Loucy (cell line): Measurements from ENCODE around the gene ATRIP.

Experiments used
- H2AFZ ChIP-seq: fragments of 200-600 bp; sonication (generic); 2 replicates; pipeline ENCODE4 v1.6.0; 2016; ENCODE audit warnings: antibody characterized with exemption, mild to moderate bottlenecking, low read length, moderate library complexity
- H3F3A ChIP-seq: fragments of 200-600 bp; 2 replicates; pipeline ENCODE4 v1.6.0; 2016; ENCODE audit warnings: antibody characterized with exemption, low read depth, mild to moderate bottlenecking
- H3K27me3 ChIP-seq: fragments of 200-600 bp; sonication (generic); 2 replicates; pipeline ENCODE4 v1.6.1; 2014; ENCODE audit warnings: low read length, mild to moderate bottlenecking; ENCODE audit not compliant: insufficient read depth, poor library complexity, severe bottlenecking
- H3K36me3 ChIP-seq: fragments of 200-600 bp; sonication (generic); 2 replicates; pipeline ENCODE4 v1.6.1; 2016; ENCODE audit warnings: low read length; ENCODE audit not compliant: insufficient read depth
- H3K4me1 ChIP-seq: fragments of 200-600 bp; sonication (generic); 2 replicates; pipeline ENCODE4 v1.5.1; 2014; ENCODE audit warnings: low read length, mild to moderate bottlenecking; ENCODE audit not compliant: insufficient read depth, poor library complexity, severe bottlenecking
- H3K4me2 ChIP-seq: fragments of 200-600 bp; sonication (generic); 2 replicates; pipeline ENCODE4 v1.6.0; 2014; ENCODE audit warnings: antibody characterized with exemption, low read length, low read depth, mild to moderate bottlenecking; ENCODE audit not compliant: poor library complexity, severe bottlenecking
- H3K4me3 ChIP-seq: fragments of 200-600 bp; sonication (generic); 2 replicates; pipeline ENCODE4 v1.5.1; 2014; ENCODE audit warnings: low read length, mild to moderate bottlenecking, mixed read lengths; ENCODE audit not compliant: poor library complexity, severe bottlenecking
- H3K79me2 ChIP-seq: fragments of 200-600 bp; sonication (generic); 2 replicates; pipeline ENCODE4 v1.6.1; 2014; ENCODE audit warnings: low read length; ENCODE audit not compliant: insufficient read depth
- H3K9ac ChIP-seq: fragments of 200-600 bp; sonication (generic); 2 replicates; pipeline ENCODE4 v1.6.0; 2014; ENCODE audit warnings: mild to moderate bottlenecking, low read depth, low read length, moderate library complexity; ENCODE audit not compliant: poor library complexity, severe bottlenecking
- H3K9me2 ChIP-seq: fragments of 200-600 bp; sonication (generic); replicated peaks from 2 replicates; pipeline ENCODE4 v1.6.1; 2016; ENCODE audit warnings: low read depth, low read length, mixed read lengths
- H3K9me3 ChIP-seq: fragments of 200-600 bp; sonication (generic); 2 replicates; pipeline ENCODE4 v1.6.1; 2014; ENCODE audit warnings: mild to moderate bottlenecking, antibody characterized with exemption, low read length, low read depth; ENCODE audit not compliant: insufficient read depth
- H4K20me1 ChIP-seq: fragments of 200-600 bp; sonication (generic); 2 replicates; pipeline ENCODE4 v1.6.0; 2014; ENCODE audit warnings: antibody characterized with exemption, low read length, mild to moderate bottlenecking; ENCODE audit not compliant: insufficient read depth, poor library complexity, severe bottlenecking
- CTCF ChIP-seq: fragments of 200-600 bp; sonication (generic); conservative IDR thresholded peaks from 2 replicates; pipeline ENCODE4 v1.5.1; 2014; ENCODE audit warnings: mild to moderate bottlenecking, antibody characterized with exemption, low read length
- EZH2phosphoT487 ChIP-seq: fragments of 200-600 bp; IDR thresholded peaks from 2 replicates; pipeline ENCODE4 v1.6.1; 2018; ENCODE audit warnings: antibody characterized with exemption, mild to moderate bottlenecking, moderate library complexity, borderline replicate concordance

Gene ATRIP

DNA sequence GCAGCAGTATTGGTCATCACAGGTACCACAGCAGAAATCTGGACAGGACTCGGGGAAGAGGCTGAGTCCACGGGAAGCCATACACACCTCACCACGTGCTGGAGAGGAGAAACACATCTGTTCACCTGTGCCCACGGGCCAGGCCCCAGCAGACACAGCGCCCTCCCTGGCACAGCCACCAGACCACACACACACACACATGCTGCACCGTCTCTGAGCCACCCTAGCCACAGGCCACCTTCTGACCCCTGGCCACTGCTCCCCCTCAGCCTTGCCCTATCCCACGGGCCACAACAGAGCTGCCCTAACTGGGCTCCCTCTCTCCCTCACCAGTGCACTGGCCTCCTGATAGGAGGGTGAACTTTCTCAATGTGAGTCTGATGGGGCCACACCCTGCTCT lies 54.7 kb downstream of the ATRIP start:
- H3K79me2 ChIP-seq = no peaks in the 10 kb centered on the region
- no peaks in the 10 kb centered on the region for H3K4me1 ChIP-seq
- no peak overlapping the region for H3K4me2 ChIP-seq
- H4K20me1 ChIP-seq = no peaks in the 10 kb centered on the region
- H3K9me3 ChIP-seq = no peaks in the 10 kb centered on the region
- no peaks in the 10 kb centered on the region for H3K36me3 ChIP-seq
- H3K4me3 ChIP-seq = no peak overlapping the region
- no peak overlapping the region for H3K9ac ChIP-seq
- H2AFZ ChIP-seq = no peak overlapping the region
- H3K27me3 ChIP-seq = no peaks in the 10 kb centered on the region
- TF ChIP-seq CTCF (no peak), EZH2phosphoT487 (no peak)
- H3K9me2 ChIP-seq = no peaks in the 10 kb centered on the region
- no peaks in the 10 kb centered on the region for H3F3A ChIP-seq

DNA sequence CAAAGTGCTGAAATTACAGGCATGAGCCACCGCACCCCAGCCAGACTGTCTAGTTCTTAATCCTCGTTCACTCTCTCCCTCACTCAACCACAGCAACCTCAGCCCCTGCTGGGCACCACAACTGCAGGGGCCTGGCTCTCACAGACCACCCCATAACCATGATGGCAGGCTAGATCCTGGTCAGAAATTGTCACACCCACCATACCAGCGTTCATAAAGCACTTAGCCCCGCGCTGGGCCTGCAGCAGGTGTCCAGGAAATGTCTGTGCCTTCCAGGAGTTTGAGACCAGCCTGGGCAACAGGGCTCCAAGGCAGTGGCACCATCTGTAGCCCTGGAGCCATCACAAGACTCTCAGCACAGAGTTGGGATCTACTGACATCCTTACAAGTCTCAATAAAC lies 55.6 kb downstream of the ATRIP start:
- H3K9me3 ChIP-seq = no peaks in the 10 kb centered on the region
- no peak overlapping the region for H3K4me2 ChIP-seq
- H3K9me2 ChIP-seq = no peaks in the 10 kb centered on the region
- no peaks in the 10 kb centered on the region for H3K27me3 ChIP-seq
- no peaks in the 10 kb centered on the region for H3K4me1 ChIP-seq
- no peak overlapping the region for H2AFZ ChIP-seq
- no peaks in the 10 kb centered on the region for H3F3A ChIP-seq
- no peaks in the 10 kb centered on the region for H4K20me1 ChIP-seq
- H3K79me2 ChIP-seq = no peaks in the 10 kb centered on the region
- H3K4me3 ChIP-seq = no peak overlapping the region
- no peak overlapping the region for H3K9ac ChIP-seq
- H3K36me3 ChIP-seq = no peaks in the 10 kb centered on the region
- TF ChIP-seq EZH2phosphoT487 = no peak
- TF ChIP-seq CTCF = no peak

DNA sequence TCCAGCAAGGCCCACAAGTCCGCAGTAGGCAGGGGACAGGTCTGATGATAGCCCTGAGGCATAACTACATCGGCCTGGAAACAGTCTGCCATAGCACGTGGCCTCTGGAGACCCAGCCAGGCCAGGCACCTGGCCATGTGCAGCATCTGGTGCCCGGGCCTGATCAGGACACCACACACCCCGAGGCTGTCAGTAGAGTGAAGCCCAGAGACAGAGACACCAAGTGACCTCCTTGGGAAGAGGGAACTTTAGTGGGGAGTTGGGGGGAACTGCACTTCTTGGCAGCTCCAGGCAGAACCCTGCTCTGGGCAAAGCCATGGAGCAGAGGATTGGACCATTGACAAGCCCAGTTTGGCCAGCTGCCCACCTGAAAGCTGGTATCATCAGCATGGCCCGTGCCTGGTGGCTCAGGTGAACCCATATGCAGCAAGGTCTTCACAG lies 56.2 kb downstream of the ATRIP start:
- TF ChIP-seq EZH2phosphoT487 (no peak), CTCF (no peak)
- Histone ChIP-seq H3K27me3 (no peaks in the 10 kb centered on the region), H4K20me1 (no peaks in the 10 kb centered on the region), H3K36me3 (no peaks in the 10 kb centered on the region), H3K4me1 (peaks cover under 1% of the 10 kb centered on the region), H3K9ac (no peak overlapping the region), H3F3A (no peaks in the 10 kb centered on the region), H3K9me3 (no peaks in the 10 kb centered on the region), H3K4me2 (no peak overlapping the region), H3K79me2 (no peaks in the 10 kb centered on the region), H3K9me2 (no peaks in the 10 kb centered on the region), H3K4me3 (no peak overlapping the region), H2AFZ (no peak overlapping the region)
